Mesenteric fat pad (tissue), 1 donor: ENCODE measurements around the gene SCYGR7. TPM values are rescaled to one million over a fixed set of nuclear protein-coding genes. Genes with fewer than 3 reads are reported as not detected.

Experiments
- DNase-seq: peaks from one replicate; pipeline ENCODE4 v3.0.0-alpha.2; 2020; ENCODE audit warnings: low spot score
- total RNA-seq: library from RNA; stranded (reverse); fragmentation: NEBNext Ultra II Directional; extraction: Animal tissue kit (Norgen Biotek cat#: 25700); gene quantifications from one replicate; pipeline ENCODE4 v1.2.1, GENCODE V29; 2021
- donor health status: DM: yes; HTN: yes; CAD: no.

Gene SCYGR7
- total RNA-seq, 1 donor from 2014 or later: not detected

DNA sequence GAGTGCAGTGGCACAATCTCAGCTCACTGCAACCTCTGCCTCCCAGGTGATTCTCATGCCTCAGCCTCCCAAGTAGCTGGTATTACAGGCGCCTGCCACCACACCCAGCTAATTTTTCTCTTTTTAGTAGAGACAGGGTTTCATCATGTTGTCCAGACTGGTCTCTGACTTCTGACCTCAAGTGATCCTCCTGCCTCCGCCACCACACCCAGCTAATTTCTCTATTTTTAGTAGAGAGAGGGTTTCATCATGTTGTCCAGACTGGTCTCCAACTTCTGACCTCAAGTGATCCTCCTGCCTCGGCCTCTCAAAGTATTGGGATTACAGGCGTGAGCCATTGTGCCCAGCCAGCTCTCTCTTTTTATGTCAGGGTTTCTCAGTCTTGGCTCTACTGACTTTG, 28.1 kb downstream of the SCYGR7 start:
- DNase-seq: peak; percentile 35

DNA sequence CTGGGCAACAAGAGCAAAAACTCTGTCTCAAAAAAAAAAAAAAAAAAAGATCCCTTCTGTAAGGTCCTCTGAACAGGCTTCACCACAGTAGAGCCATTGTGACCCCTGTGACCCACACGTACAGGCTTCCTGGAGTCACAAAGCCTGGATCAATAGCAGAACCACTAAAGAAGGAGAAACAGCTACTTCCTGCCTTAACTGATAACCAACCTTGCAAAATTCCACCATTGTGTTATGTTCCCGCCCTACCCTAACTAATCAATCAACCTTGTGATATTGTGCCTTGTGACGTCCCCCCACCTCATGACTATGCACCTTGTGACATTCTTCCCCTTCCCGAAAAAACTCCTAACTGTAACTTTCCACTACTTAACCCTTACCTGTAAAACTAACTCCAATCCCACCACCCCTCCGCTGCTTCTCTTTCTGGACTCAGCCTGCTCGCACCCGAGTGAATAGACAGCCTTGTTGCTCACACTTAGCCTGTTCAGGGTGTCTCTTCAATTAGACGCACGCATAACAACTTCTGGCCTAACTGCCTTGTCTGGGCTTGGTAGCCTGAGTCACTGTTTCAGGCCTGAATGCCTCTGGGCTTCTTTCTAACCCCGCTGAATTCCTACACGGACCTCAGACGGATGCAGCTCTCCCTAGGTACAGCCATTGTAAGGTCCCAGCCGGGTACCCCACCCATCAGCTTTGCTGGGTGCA, 31.4 kb downstream of the SCYGR7 start:
- peak; percentile 64 for DNase-seq

DNA sequence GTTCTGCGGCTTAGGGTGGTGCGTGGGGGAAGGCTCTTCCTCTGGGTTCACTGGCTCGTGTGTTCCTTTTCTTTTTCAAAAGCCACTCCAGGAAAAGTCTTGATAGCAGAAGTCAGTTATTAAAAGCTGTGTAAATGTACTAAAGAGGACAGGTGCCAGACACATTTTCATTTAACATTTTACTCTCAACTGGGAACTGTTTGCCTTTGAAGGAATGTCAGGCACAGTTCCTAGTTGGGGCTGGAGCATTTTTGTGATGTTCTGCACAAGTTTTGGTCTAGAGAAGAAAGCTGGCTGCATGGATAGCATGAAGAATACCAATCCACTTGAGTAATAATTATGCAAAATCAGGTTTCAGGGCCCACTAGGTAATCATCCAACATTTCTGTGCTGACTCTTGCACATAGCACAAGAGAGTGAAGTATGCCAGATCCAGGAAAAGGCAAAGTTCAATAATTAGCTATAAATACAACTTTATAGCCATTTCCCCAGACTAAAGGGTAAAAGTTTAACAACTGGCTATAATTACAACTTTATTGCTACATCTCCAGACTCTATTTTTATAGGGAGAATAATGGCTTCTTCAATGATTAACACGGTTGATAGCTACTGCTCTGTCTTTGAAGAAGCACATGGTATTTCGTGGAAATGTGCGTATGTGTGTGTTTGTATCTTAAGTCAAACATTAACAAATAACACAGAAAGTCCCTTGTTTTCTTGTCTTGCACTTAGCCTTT, 33.8 kb downstream of the SCYGR7 start:
- peak; percentile 1 for DNase-seq

- no peak for DNase-seq
These were observed 37.7 kb downstream of the SCYGR7 start for GRCh38 chr2:227765788-227766372.

GRCh38 chr2:227766373-227766883, 38.3 kb downstream of the SCYGR7 start:
- peak; percentile 90 for DNase-seq

GRCh38 chr2:227767830-227768229, 39.7 kb downstream of the SCYGR7 start:
- no peak for DNase-seq

DNA sequence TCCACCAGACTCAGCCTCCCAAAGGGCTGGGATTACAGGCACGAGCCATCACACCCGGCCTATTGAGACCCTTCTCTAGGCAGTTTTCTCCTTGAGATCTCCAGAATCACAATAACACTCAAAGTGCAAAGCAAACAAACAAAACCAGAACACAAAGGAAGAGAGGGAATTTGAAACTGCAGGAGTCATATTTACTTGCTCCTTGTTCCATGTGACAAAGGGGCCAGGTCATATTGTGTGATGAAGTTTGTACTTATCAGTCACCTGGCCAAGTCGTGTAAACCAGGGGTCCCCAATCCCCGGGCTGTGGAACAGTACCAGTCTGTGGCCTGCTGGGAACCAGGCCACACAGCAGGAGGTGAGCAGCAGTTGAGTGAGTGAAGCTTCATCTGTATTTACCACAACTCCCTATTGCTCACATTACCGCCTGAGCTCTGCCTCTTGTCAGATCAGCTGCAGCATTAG, 44.1 kb downstream of the SCYGR7 start:
- DNase-seq: no peak

GRCh38 chr2:227772932-227773331, 44.8 kb downstream of the SCYGR7 start:
- no peak for DNase-seq

GRCh38 chr2:227774011-227774624, 46.0 kb downstream of the SCYGR7 start:
- no peak for DNase-seq

GRCh38 chr2:227774895-227775842, 47.0 kb downstream of the SCYGR7 start:
- DNase-seq: no peak

Other genes with a start within 250 kb of the SCYGR7 start
- gene SCYGR2, start 129.4 kb upstream of the SCYGR7 start, total RNA-seq: not detected
- not detected for gene SCYGR3, start 113.5 kb upstream of the SCYGR7 start, total RNA-seq
- gene SCYGR4, start 110.8 kb upstream of the SCYGR7 start, total RNA-seq: not detected
- not detected for gene SCYGR5, start 61.5 kb upstream of the SCYGR7 start, total RNA-seq
- 349 TPM for gene SLC19A3, start 10.3 kb upstream of the SCYGR7 start, total RNA-seq
- not detected for gene SCYGR6, start 3.6 kb upstream of the SCYGR7 start, total RNA-seq
- not detected for gene SCYGR8, start 17.6 kb downstream of the SCYGR7 start, total RNA-seq
- gene CCL20, start 85.5 kb downstream of the SCYGR7 start, total RNA-seq: 2.1 TPM
- not detected for gene DAW1, start 143.3 kb downstream of the SCYGR7 start, total RNA-seq